GM19193 (cell line): ENCODE data around the gene G6PC3.
A peak's percentile ranks its signal among the peaks of the same experiment; 100 is the strongest.

Source experiments
- POLR2A ChIP-seq: IDR thresholded peaks from 4 replicates; pipeline ENCODE4 v1.6.1; 2011; ENCODE audit not compliant: insufficient read depth, insufficient read length; ENCODE audit errors: extremely low read depth

The G6PC3 gene

GRCh38 chr17:44049294-44050060, 21.1 kb upstream of the G6PC3 start:
- no peak for TF ChIP-seq POLR2A

- TF ChIP-seq POLR2A = no peak
These were observed 17.2 kb upstream of the G6PC3 start for GRCh38 chr17:44053125-44053872.

GRCh38 chr17:44059101-44059892, 11.2 kb upstream of the G6PC3 start:
- no peak for TF ChIP-seq POLR2A

GRCh38 chr17:44061446-44061845, 9.1 kb upstream of the G6PC3 start:
- TF ChIP-seq POLR2A = no peak

- TF ChIP-seq POLR2A = no peak
These were observed 7.7 kb upstream of the G6PC3 start for GRCh38 chr17:44062871-44063270.

- no peak for TF ChIP-seq POLR2A
These were observed 6.6 kb upstream of the G6PC3 start for GRCh38 chr17:44063704-44064639.

GRCh38 chr17:44065668-44066203, 4.8 kb upstream of the G6PC3 start:
- TF ChIP-seq POLR2A = no peak

- peak; percentile 86 for TF ChIP-seq POLR2A
These were observed 4.2 kb upstream of the G6PC3 start, which contains the start of gene LSM12 for GRCh38 chr17:44066204-44066930. TSS of gene LSM12 (minus strand) at chr17:44066671. CDS start at chr17:44066587, 84 bp downstream.

GRCh38 chr17:44067545-44067940, 3.0 kb upstream of the G6PC3 start:
- TF ChIP-seq POLR2A = no peak

- TF ChIP-seq POLR2A = no peak
These were observed 521 bp upstream of the G6PC3 start for GRCh38 chr17:44069974-44070454.

- TF ChIP-seq POLR2A = no peak
These were observed 624 bp downstream of the G6PC3 start for GRCh38 chr17:44071198-44071520.

- no peak for TF ChIP-seq POLR2A
These were observed 1.2 kb downstream of the G6PC3 start for GRCh38 chr17:44071772-44072171.

GRCh38 chr17:44074231-44074910, 3.8 kb downstream of the G6PC3 start:
- TF ChIP-seq POLR2A = no peak
